ENCODE results near the gene SKAP1.

SKAP1 gene

DNA sequence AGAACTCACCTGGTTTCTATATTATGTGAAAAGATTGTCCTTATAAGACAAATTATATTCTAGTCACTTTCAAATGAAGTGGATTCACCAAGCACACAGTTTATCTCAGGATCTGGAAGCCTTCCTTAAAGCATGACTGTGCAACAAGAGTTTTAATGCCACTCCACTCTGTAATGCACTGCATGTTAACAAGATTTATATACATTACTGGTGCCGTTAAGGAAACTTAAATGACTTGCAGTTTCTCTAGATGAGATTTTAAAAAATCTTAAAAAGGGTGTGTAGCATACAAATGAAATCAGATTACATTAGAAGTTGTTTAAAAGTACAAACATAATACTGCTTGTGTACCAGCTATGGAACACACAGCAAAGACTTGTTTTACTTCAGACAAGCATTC, 171.7 kb downstream of the SKAP1 start:
- H3K79me2 ChIP-seq (ENCODE audit: insufficient read depth, low read length) = no peaks in the 10 kb centered on the region
- H4K20me1 ChIP-seq (ENCODE audit: insufficient read depth, low read length, poor library complexity, severe bottlenecking) = no peaks in the 10 kb centered on the region
- no peaks in the 10 kb centered on the region for H3K27me3 ChIP-seq (ENCODE audit: insufficient read depth, low read length, poor library complexity, severe bottlenecking)
- no peaks in the 10 kb centered on the region for H3K9me2 ChIP-seq (replicated peaks; ENCODE audit: low read depth, low read length)
- TF ChIP-seq CTCF (conservative IDR thresholded peaks at IDR 0.05; ENCODE audit: low read length) = no peak
- TF ChIP-seq EZH2phosphoT487 (IDR thresholded peaks at IDR 0.05; ENCODE audit: borderline replicate concordance) = no peak
- H3K36me3 ChIP-seq (ENCODE audit: insufficient read depth, low read length) = no peaks in the 10 kb centered on the region
- H3K9ac ChIP-seq (ENCODE audit: low read depth, low read length, poor library complexity, severe bottlenecking) = no peak overlapping the region
- no peaks in the 10 kb centered on the region for H3K9me3 ChIP-seq (ENCODE audit: insufficient read depth, low read depth, low read length)
- H3K4me3 ChIP-seq (ENCODE audit: low read length, poor library complexity, severe bottlenecking) = no peak overlapping the region
- peaks cover 18% of the 10 kb centered on the region for H3K4me1 ChIP-seq (ENCODE audit: insufficient read depth, low read length, poor library complexity, severe bottlenecking)
- no peak overlapping the region for H2AFZ ChIP-seq (ENCODE audit: low read length)
- H3F3A ChIP-seq (ENCODE audit: low read depth) = peaks cover 3% of the 10 kb centered on the region; the same call in 1 of the 2 replicates
- no peak overlapping the region for H3K4me2 ChIP-seq (ENCODE audit: low read depth, low read length, poor library complexity, severe bottlenecking)

DNA sequence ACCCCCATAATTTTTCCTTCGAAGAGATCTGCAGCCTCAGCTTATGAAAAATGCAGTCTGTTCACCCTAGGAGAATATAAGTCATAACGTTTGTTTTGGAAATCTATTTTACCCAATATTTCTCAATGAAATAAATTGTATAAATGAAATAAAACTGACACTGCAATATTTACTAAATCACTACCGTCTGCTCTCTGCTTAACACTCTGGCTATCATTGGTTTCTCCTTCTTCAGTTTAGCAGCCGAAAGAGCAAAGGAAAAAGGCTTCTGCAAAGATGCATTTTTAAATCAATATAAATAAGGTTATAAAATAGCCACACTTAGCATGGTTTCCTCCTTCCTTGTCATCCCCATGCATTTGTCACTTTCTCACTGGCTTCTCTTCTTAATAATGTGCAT, 174.3 kb downstream of the SKAP1 start:
- no peaks in the 10 kb centered on the region for H4K20me1 ChIP-seq (ENCODE audit: insufficient read depth, low read length, poor library complexity, severe bottlenecking)
- H3K9me3 ChIP-seq (ENCODE audit: insufficient read depth, low read depth, low read length) = no peaks in the 10 kb centered on the region
- H3K4me2 ChIP-seq (ENCODE audit: low read depth, low read length, poor library complexity, severe bottlenecking) = no peak overlapping the region
- no peaks in the 10 kb centered on the region for H3K27me3 ChIP-seq (ENCODE audit: insufficient read depth, low read length, poor library complexity, severe bottlenecking)
- no peak overlapping the region for H3K4me3 ChIP-seq (ENCODE audit: low read length, poor library complexity, severe bottlenecking)
- H3K9me2 ChIP-seq (replicated peaks; ENCODE audit: low read depth, low read length) = no peaks in the 10 kb centered on the region
- peaks cover 6% of the 10 kb centered on the region for H3K4me1 ChIP-seq (ENCODE audit: insufficient read depth, low read length, poor library complexity, severe bottlenecking)
- H3K36me3 ChIP-seq (ENCODE audit: insufficient read depth, low read length) = no peaks in the 10 kb centered on the region
- H3F3A ChIP-seq (ENCODE audit: low read depth) = peaks cover 8% of the 10 kb centered on the region; the same call in 1 of the 2 replicates
- no peak for TF ChIP-seq CTCF (conservative IDR thresholded peaks at IDR 0.05; ENCODE audit: low read length)
- TF ChIP-seq EZH2phosphoT487 (IDR thresholded peaks at IDR 0.05; ENCODE audit: borderline replicate concordance) = no peak
- H3K79me2 ChIP-seq (ENCODE audit: insufficient read depth, low read length) = no peaks in the 10 kb centered on the region
- no peak overlapping the region for H2AFZ ChIP-seq (ENCODE audit: low read length)
- H3K9ac ChIP-seq (ENCODE audit: low read depth, low read length, poor library complexity, severe bottlenecking) = no peak overlapping the region

GRCh38 chr17:48254896-48255295, 175.1 kb downstream of the SKAP1 start:
- H3F3A ChIP-seq (ENCODE audit: low read depth) = peaks cover 8% of the 10 kb centered on the region; the same call in 1 of the 2 replicates
- no peak overlapping the region for H3K9ac ChIP-seq (ENCODE audit: low read depth, low read length, poor library complexity, severe bottlenecking)
- no peaks in the 10 kb centered on the region for H3K9me2 ChIP-seq (replicated peaks; ENCODE audit: low read depth, low read length)
- no peak overlapping the region for H2AFZ ChIP-seq (ENCODE audit: low read length)
- H3K79me2 ChIP-seq (ENCODE audit: insufficient read depth, low read length) = no peaks in the 10 kb centered on the region
- no peak overlapping the region for H3K4me2 ChIP-seq (ENCODE audit: low read depth, low read length, poor library complexity, severe bottlenecking)
- peaks cover 6% of the 10 kb centered on the region for H3K4me1 ChIP-seq (ENCODE audit: insufficient read depth, low read length, poor library complexity, severe bottlenecking)
- H3K4me3 ChIP-seq (ENCODE audit: low read length, poor library complexity, severe bottlenecking) = no peak overlapping the region
- no peaks in the 10 kb centered on the region for H3K36me3 ChIP-seq (ENCODE audit: insufficient read depth, low read length)
- no peaks in the 10 kb centered on the region for H3K27me3 ChIP-seq (ENCODE audit: insufficient read depth, low read length, poor library complexity, severe bottlenecking)
- TF ChIP-seq EZH2phosphoT487 (IDR thresholded peaks at IDR 0.05; ENCODE audit: borderline replicate concordance) (no peak), CTCF (conservative IDR thresholded peaks at IDR 0.05; ENCODE audit: low read length) (no peak)
- no peaks in the 10 kb centered on the region for H4K20me1 ChIP-seq (ENCODE audit: insufficient read depth, low read length, poor library complexity, severe bottlenecking)
- H3K9me3 ChIP-seq (ENCODE audit: insufficient read depth, low read depth, low read length) = no peaks in the 10 kb centered on the region
